ENCODE data around the gene ESRRG.

The ESRRG gene

GRCh38 chr1:216765346-216766300 lies 42.4 kb upstream of the ESRRG start:
- Histone ChIP-seq H3K4me2 (ENCODE audit: insufficient read depth, low read length) (no peak overlapping the region), H4K20me1 (ENCODE audit: insufficient read depth, low read length) (no peaks in the 10 kb centered on the region), H2AFZ (ENCODE audit: low read depth, low read length) (no peak overlapping the region), H3K9me3 (ENCODE audit: insufficient read depth, low read length, severe bottlenecking) (no peaks in the 10 kb centered on the region), H3K4me1 (ENCODE audit: insufficient read depth, low read length) (no peaks in the 10 kb centered on the region), H3K79me2 (ENCODE audit: insufficient read depth, low read length) (no peaks in the 10 kb centered on the region), H3K27me3 (ENCODE audit: insufficient read depth, low read length, poor library complexity) (no peaks in the 10 kb centered on the region), H3K36me3 (ENCODE audit: insufficient read depth, low read length) (no peaks in the 10 kb centered on the region), H3K9ac (ENCODE audit: low read depth, low read length) (no peak overlapping the region), H3K4me3 (ENCODE audit: low read depth in 1 of 2, low read length in 2 of 2) (no peak overlapping the region), H3K27ac (ENCODE audit: low read length) (no peak overlapping the region)
- DNase-seq (no peak), ATAC-seq (ENCODE audit: insufficient read depth, low read depth) (no peak)
- TF ChIP-seq EZH2 (IDR thresholded peaks at IDR 0.05; ENCODE audit: borderline replicate concordance, low read depth, low read length, severe bottlenecking) (no peak), CTCF (IDR thresholded peaks at IDR 0.05; ENCODE audit: borderline replicate concordance, extremely low read depth, low read length, poor library complexity, severe bottlenecking) (no peak)

DNA sequence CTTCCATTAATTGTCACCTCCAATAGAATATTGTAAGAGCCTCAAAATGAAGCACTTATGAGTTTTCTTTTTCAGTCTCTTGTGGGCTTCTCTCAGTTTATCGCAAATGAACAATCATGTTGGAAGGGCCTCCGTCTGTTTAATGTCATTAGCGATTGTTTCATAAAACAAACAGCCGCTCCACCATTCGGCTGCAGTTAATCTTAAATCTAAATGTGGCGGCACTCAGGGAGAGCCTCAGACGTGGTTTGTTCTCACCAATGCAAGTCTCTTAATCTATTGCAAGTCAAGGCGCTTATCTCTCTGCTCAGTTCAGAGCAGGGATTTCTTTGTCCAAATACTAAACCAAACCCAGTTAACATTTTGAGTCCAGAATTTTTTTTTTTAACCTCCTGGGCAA lies 34.9 kb upstream of the ESRRG start:
- Histone ChIP-seq H3K4me1 (ENCODE audit: insufficient read depth, low read length) (no peaks in the 10 kb centered on the region), H4K20me1 (ENCODE audit: insufficient read depth, low read length) (no peaks in the 10 kb centered on the region), H3K9me3 (ENCODE audit: insufficient read depth, low read length, severe bottlenecking) (no peaks in the 10 kb centered on the region), H3K9ac (ENCODE audit: low read depth, low read length) (no peak overlapping the region), H2AFZ (ENCODE audit: low read depth, low read length) (no peak overlapping the region), H3K27me3 (ENCODE audit: insufficient read depth, low read length, poor library complexity) (no peaks in the 10 kb centered on the region), H3K4me2 (ENCODE audit: insufficient read depth, low read length) (no peak overlapping the region), H3K4me3 (ENCODE audit: low read depth in 1 of 2, low read length in 2 of 2) (no peak overlapping the region), H3K27ac (ENCODE audit: low read length) (no peak overlapping the region), H3K36me3 (ENCODE audit: insufficient read depth, low read length) (no peaks in the 10 kb centered on the region), H3K79me2 (ENCODE audit: insufficient read depth, low read length) (no peaks in the 10 kb centered on the region)
- DNase-seq (no peak), ATAC-seq (ENCODE audit: insufficient read depth, low read depth) (no peak)
- TF ChIP-seq EZH2 (IDR thresholded peaks at IDR 0.05; ENCODE audit: borderline replicate concordance, low read depth, low read length, severe bottlenecking): no peak
- no peak for TF ChIP-seq CTCF (IDR thresholded peaks at IDR 0.05; ENCODE audit: borderline replicate concordance, extremely low read depth, low read length, poor library complexity, severe bottlenecking)

DNA sequence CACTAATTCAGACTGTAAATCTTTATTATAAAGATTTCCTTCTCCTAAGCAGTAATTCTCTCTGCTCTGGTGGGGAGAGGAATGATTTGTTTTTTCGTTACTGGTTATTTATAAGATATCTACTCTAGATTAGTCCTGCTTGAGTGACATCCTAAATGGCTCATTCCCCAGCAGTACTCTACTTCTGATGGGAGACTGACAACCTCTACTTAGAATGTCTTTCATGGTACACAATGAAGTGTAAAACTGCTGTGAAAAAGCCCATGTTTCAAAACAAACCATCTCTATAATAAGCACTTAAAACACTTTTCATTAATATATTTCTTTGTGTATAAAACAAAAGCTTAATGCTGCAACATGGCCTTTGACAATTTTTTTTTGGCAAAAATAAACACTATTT lies 33.9 kb upstream of the ESRRG start:
- H3K27ac ChIP-seq (ENCODE audit: low read length): no peak overlapping the region
- ATAC-seq (ENCODE audit: insufficient read depth, low read depth) (no peak), DNase-seq (no peak)
- no peak overlapping the region for H3K9ac ChIP-seq (ENCODE audit: low read depth, low read length)
- no peak for TF ChIP-seq EZH2 (IDR thresholded peaks at IDR 0.05; ENCODE audit: borderline replicate concordance, low read depth, low read length, severe bottlenecking)
- TF ChIP-seq CTCF (IDR thresholded peaks at IDR 0.05; ENCODE audit: borderline replicate concordance, extremely low read depth, low read length, poor library complexity, severe bottlenecking): no peak
- no peaks in the 10 kb centered on the region for H3K9me3 ChIP-seq (ENCODE audit: insufficient read depth, low read length, severe bottlenecking)
- H3K4me2 ChIP-seq (ENCODE audit: insufficient read depth, low read length): no peak overlapping the region
- H3K4me1 ChIP-seq (ENCODE audit: insufficient read depth, low read length): no peaks in the 10 kb centered on the region
- H3K79me2 ChIP-seq (ENCODE audit: insufficient read depth, low read length): no peaks in the 10 kb centered on the region
- H3K27me3 ChIP-seq (ENCODE audit: insufficient read depth, low read length, poor library complexity): no peaks in the 10 kb centered on the region
- H4K20me1 ChIP-seq (ENCODE audit: insufficient read depth, low read length): no peaks in the 10 kb centered on the region
- no peak overlapping the region for H2AFZ ChIP-seq (ENCODE audit: low read depth, low read length)
- no peaks in the 10 kb centered on the region for H3K36me3 ChIP-seq (ENCODE audit: insufficient read depth, low read length)
- H3K4me3 ChIP-seq (ENCODE audit: low read depth in 1 of 2, low read length in 2 of 2): no peak overlapping the region

Data from DND-41 (cell line).